DND-41 (cell line): Measurements from ENCODE around the gene KEAP1.

Experiments
- CTCF ChIP-seq: IDR thresholded peaks from 2 replicates; pipeline ENCODE4 v1.5.1; 2012; ENCODE audit warnings: borderline replicate concordance, low read length, moderate library complexity, mild to moderate bottlenecking; ENCODE audit not compliant: poor library complexity, severe bottlenecking; ENCODE audit errors: extremely low read depth
- EZH2 ChIP-seq: IDR thresholded peaks from 3 replicates; pipeline ENCODE4 v1.6.1; 2012; ENCODE audit warnings: borderline replicate concordance, low read depth, mild to moderate bottlenecking, moderate library complexity, low read length, inconsistent platforms; ENCODE audit not compliant: severe bottlenecking

GRCh38 chr19:10521461-10522171, 18.5 kb upstream of the KEAP1 start:
- TF ChIP-seq EZH2 (no peak), CTCF (no peak)
